Measurements from ENCODE around the gene FAM72D.
"Not testable (repeated sequence)": the region's sequence is repeated elsewhere in the genome, so short reads cannot be mapped to it uniquely, and the experiment has no call there.

FAM72D gene

DNA sequence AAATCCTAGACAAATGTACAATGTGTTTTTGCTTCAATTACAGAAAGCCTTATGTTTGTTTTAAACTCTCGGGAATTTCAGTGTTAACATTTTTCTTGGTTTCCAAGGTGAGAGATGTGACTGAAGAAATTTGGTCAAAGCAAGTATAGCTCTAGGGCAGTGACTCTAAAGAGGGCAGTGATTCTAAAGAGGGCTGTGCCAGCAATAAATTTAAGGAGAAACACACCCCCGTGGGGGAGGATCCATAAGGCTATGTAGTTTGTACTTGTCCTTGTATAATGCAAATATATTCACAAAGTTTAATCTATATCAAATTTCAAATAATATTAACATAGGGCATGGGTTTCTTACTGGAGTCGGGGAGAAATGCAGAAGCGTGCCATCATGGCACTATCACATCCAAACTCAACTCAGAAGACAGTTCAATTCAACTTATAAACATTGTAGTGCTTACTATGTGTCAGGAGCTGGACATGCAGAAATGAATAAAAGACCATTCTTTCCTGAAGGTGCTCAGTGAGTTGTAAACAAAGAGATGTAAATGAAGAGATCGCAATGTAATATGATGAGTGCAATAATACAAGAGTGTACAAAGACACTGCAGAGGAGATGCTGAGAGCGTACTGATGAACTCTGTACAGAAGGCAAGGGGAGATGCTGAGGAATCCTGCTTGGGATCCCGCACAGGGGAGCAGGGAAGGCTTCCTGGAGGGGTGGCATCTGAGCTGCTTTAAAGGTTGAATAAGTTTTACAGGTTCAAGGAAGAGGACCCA lies 13.1 kb upstream of the FAM72D start:
- DNase-seq (ENCODE audit: low read depth in 2 of 2), result not testable (repeated sequence)

DNA sequence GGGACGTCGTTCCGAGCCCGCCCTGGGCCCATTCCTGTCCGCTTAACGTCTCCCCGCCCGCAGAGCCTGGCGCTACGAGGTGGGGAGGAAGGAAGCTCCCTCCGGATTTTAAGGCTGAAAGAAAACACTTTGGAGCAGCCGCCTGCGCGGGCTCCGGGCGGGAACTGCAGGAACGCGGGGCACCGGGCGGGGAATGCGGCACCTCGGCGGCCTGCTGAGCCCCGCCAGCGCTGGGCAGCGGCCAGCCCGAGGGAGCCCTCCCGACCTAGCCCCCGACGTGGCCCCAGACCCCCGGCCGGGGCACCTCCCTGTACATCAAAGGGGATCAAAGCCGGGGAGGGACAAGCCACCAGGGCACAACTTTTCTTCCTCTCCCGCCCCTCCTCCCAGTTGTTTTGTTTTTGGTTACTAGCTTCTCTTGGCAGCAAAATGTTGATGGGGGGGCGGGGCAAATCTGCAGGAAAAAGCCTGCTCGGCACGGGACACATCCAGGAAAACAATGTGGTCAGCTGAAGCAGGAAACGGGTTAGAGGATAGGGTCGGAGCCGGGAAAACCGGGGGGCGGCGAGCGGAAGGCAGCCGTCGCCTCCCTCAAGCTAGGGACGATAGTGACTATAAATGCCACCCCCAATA lies 2.1 kb upstream of the FAM72D start:
- DNase-seq (ENCODE audit: low read depth in 2 of 2), result not testable (repeated sequence)

DNA sequence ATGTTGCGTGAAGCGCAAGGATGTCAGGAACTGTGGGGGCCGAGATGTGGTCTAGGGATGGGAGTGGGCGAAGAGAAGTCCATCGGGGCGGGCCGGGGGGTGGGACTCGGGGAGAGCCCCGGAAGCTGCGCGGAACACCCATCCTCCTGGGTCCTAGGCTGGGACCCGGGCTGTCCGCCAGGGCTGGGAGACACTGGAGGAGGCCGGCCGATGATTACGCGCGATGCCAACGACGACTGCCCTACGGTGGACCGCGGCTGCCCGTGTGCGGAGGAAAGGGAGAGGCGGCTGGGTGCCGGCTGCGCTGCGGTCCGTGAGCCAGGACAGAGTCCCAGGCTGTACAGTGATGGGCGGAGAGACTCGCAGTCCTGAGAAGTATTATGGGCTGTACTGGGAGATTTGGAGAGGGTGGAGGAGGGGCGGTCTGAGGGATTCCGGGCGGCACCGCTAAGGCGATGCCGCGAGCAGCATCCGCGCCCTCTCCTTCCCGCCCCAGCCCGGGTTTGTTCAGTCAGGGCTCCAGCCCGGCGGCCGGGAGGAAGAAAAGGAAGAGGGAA lies 1.0 kb upstream of the FAM72D start:
- DNase-seq (ENCODE audit: low read depth in 2 of 2), result not testable (repeated sequence)

- not testable (repeated sequence) for DNase-seq (ENCODE audit: low read depth in 2 of 2)
Measured at GRCh38 chr1:145101725-145102124, 6.0 kb downstream of the FAM72D start.

DNA sequence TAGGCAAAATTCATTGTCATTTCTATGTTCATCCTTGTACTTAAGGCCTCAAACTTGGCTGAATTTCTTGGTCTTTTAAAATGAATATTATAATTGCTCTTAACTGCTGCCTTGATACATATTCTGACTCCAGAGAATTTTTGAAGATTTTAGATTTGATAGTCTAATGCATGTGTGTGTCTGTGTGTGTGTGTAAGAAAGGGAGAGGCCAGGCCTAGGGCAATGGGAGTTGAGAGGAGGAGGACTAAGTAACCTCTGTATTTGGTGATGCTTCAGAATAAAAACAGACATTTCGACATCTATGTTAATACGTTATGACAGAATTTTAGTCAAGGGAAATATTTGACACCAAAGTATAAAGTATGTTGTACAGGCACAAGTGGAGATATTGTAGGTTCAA lies 7.5 kb downstream of the FAM72D start:
- DNase-seq (ENCODE audit: low read depth in 2 of 2), result not testable (repeated sequence)

DNA sequence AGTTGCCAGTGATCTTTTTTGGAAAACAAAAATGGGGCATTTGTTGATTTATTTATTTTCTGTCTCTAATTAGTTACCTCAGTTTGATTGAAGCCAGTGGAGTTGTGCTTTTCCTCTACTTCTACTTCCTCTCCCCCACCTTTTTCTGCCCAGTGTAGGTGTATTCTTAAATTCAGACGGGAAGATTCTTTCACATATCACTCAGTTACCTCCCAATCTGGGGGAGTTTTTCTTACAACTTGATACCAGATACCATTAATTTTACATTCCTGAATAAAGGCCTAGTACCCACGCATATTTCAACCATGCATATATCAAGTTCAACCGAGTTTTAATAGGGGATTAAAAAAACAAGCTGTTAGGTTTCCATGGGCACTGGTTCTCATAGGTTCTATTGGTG lies 15.9 kb downstream of the FAM72D start:
- DNase-seq (ENCODE audit: low read depth in 2 of 2), result not testable (repeated sequence)

DNA sequence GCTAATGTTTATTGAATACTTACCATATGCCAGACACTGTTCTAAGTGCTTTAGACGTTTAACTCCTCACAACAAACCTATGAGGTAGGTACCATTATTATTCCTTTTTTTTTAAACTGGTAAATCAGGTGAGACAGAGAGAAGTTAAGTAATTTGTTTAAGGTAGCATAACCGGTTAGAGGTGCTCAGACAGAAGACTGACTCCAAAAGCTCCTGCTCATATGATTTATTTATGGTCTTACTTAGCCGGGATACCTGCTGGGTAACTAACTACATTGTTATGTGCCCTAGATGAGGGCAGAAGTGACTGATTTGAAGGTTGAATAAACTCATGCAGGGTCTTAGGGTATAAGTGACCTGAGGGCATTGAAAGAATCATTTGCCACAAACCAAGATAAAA lies 16.9 kb downstream of the FAM72D start:
- DNase-seq (ENCODE audit: low read depth in 2 of 2), result not testable (repeated sequence)

GRCh38 chr1:145114560-145115057 lies 18.8 kb downstream of the FAM72D start:
- not testable (repeated sequence) for DNase-seq (ENCODE audit: low read depth in 2 of 2)

DNA sequence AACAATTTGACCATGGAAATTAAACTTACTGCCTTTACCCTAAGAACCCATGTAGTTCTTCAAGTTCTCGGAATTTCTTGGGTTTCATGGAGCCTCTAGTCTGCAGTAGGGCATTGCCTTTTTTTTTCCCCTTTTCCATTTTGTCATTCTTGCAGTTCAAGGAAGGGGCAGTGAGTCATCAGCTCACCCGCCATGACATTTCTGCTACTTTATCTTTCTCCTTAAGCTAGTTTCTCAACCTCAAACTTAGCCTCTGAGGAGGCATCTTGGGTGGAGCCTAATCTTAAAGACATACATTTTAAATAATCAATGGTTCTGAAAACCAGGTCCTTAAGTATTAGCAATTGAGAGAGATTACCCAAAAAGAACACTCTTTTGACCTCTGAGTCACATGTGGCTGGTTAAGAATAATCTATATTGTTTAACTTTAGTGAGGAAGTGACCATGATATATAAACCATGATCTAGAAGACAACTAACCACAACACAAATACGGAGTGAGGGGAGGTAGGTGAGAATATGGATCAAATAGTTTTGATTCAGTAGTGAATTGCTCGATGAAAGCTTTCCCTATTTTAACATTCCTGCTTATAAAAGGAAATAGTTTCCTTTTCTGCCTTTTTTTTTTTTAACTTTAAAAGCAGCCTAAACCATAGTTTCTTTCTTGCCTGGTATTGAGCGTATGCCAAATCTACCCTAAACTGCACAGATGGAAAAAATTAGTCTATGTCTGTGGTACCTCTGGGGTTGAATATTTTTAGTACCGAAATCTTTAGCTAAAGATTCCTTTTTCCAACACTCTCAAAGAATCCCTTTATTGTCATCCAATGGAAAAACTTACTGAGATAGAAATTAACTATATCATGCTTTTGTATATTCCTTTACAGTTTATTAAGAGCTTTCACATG lies 20.1 kb downstream of the FAM72D start:
- DNase-seq (ENCODE audit: low read depth in 2 of 2), result not testable (repeated sequence)

- DNase-seq (ENCODE audit: low read depth in 2 of 2), result not testable (repeated sequence)
Measured at GRCh38 chr1:145119842-145120241, 24.1 kb downstream of the FAM72D start.

DNA sequence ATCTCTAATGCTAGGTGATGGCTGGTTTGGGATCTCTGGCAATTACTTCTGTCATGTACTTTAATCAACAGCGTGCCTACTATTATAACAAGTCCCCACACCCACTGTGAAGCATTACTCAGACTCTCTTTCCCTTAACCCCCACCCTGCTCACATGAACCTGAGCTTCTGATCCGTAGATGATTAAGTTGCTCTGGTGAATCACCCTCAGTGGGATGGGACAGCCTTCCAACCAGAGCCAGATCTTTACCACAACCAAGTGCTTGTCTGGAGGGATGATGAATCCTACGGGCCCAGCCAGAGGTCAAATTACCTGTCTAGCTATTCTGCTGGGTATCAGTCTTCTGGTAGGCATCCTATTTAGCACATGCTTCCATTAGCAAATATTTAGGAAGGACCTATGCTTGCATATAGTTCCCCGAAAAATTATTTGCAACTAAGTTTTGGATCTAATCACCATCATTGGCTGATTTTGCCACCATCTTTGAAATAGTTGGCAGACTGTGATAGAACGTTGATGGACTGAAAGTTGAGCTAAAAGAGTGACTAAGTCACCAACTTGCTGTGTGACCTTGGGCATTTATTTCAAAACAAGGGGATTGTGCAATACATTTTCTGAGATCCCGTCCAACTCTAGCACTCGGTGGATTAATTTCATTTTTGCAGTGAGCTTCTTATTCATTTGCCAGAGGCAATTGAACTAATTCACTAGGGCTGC lies 26.7 kb downstream of the FAM72D start:
- not testable (repeated sequence) for DNase-seq (ENCODE audit: low read depth in 2 of 2)

DNA sequence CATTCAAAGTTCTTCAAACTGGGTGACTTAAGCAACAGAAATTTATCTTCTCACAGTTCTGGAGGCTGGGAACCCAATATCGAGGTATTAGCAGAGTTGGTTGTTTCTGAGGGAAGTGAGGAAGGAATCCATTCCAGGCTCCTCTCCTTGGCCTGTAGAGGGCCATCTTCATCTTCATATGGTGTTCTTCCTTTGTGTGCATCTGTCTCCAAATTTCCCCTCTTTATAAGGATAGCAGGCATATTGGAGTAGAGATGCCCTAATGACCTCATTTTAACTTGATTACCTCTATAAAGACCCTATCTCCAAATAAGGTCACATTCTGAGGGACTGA lies 27.3 kb downstream of the FAM72D start:
- DNase-seq (ENCODE audit: low read depth in 2 of 2), result not testable (repeated sequence)

DNA sequence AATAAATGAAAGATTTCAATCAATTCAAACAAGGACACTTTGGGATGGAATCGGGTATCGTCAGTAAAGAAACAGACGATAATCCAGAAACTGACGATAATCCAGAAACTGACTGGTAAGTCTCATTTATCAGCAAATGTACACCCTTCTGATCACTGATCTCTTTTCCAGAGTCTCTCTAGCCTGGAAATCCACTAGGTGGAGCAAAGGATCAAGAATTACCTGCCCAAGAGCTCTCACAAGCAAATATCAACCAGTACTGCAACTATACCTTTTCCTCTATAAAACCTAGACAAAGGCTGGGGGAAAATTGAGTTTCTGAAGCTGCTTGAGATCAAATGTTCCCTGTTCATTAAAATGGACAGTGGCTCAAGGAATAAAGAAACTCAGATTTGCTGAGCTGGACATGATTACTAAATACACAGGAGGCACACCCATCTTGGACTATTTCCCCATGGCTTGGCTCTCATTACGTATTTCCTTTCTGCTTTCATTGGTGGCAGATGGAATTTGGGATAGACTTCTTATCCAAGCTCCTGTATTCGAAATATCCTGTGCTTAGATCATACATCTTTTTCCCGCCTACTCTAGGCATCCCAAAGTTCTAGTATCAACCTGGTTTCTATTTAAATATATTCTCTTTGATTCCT lies 28.3 kb downstream of the FAM72D start:
- DNase-seq (ENCODE audit: low read depth in 2 of 2), result not testable (repeated sequence)

DNA sequence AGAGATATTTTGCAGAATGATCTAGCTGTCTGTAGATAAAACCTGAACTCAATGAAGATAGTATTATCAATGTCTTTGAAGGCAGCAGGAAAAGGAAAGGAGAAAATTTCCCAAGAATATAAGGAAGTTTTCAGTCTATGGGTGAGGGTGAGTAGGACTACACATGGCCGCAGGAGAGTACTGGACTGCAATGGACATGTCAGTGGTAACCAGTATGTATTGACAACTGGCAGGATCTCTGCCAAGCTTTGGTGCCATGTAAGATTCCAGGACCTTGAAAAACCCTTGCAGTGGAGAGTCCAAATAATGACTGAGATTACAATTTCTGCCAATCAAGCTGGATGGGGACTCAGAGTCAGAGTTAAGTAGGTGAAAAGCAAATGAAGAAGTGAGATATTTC lies 29.3 kb downstream of the FAM72D start:
- not testable (repeated sequence) for DNase-seq (ENCODE audit: low read depth in 2 of 2)

DNA sequence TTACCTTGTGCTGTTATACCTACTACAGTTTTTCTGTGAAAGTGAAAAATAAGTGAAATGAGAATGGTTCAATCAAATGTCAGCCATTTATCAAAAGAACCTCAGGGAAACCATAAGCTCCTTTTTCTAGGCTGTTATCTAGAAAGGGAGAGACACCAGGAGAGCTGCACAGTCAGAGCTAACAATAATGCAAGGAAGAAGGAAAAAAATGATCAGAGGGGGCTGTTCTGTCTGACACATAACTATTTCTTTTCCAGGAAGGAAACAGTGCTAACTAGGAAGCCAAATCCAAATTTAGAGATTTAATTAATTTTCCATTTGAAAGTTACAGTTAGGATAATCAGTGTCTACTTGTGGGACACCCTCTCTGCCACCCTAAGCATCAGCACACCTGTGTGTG lies 31.4 kb downstream of the FAM72D start:
- not testable (repeated sequence) for DNase-seq (ENCODE audit: low read depth in 2 of 2)

DNA sequence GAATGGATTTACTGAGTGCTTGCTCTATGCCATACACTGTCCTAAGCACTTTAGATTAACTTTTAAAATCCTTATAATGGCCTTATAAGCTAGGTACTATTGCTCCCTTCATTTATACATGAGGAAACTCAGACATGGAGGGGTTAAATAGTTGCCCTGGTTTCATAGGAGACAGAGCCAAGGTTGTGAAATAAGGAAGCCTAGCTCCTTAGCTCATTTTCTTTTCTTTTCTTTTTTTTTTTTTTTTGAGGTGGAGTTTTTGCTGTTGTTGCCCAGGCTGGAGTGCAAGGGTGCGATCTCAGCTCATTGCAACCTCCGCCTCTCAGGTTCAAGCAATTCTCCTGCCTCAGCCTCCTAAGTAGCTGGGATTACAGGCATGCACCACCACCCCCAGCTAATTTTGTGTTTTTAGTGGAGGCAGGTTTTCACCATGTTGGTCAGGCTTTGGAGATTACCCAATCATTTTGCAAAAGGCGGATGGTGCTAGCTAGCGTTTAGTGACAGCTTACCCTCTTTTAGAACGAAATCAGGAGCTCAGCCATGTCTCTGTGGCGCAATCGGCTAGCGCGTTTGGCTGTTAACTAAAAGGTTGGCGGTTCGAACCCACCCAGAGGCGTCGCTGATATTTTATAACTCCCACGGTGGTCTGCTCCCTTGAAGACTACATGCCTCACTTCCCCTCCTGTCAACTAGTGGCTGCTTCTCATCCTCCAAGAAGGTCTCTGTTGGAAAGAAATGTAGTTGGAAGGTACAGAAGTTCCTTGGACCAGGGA lies 33.1 kb downstream of the FAM72D start:
- DNase-seq (ENCODE audit: low read depth in 2 of 2), result not testable (repeated sequence)

GRCh38 chr1:145134476-145134875 lies 38.7 kb downstream of the FAM72D start:
- DNase-seq (ENCODE audit: low read depth in 2 of 2), result not testable (repeated sequence)

GRCh38 chr1:145140549-145140948 lies 44.8 kb downstream of the FAM72D start:
- DNase-seq (ENCODE audit: low read depth in 2 of 2), result not testable (repeated sequence)

GRCh38 chr1:145144264-145144913 lies 48.6 kb downstream of the FAM72D start:
- not testable (repeated sequence) for DNase-seq (ENCODE audit: low read depth in 2 of 2)

All from stimulated activated CD8-positive, alpha-beta memory T cell treated with anti-CD3 and anti-CD28 coated beads, Interleukin-15, amount 100 ng/mL, for 48 hours (primary cell).